Left lobe of liver (tissue), 2 donors: ENCODE results near the gene ST3GAL5. TPM values are rescaled to one million over a fixed set of nuclear protein-coding genes. Genes with fewer than 3 reads are reported as not detected.
"Not testable (repeated sequence)": the region's sequence is repeated elsewhere in the genome, so short reads cannot be mapped to it uniquely, and the experiment has no call there.

Experiments
- ATAC-seq: fragments of 200-7000 bp; cut with Tn5 transposase; one replicate; pipeline ENCODE4 v1.9.1; 2020; ENCODE audit warnings: mild to moderate bottlenecking, moderate library complexity
- DNase-seq: peaks from one replicate; pipeline ENCODE4 v3.0.0-alpha.2; 2020; ENCODE audit warnings: low spot score
- total RNA-seq: library from RNA; stranded (reverse); gene quantifications from one replicate; pipeline ENCODE4 v1.2.1, GENCODE V29; 2021
- donor health status: DM: no; HTN: no; CAD: no; lungs with moderate emphysema.
- donor health status: DM: no; HTN: yes; CAD: no.

Gene ST3GAL5
- total RNA-seq, 1 donor from 2014 or later: 12.8 TPM

DNA sequence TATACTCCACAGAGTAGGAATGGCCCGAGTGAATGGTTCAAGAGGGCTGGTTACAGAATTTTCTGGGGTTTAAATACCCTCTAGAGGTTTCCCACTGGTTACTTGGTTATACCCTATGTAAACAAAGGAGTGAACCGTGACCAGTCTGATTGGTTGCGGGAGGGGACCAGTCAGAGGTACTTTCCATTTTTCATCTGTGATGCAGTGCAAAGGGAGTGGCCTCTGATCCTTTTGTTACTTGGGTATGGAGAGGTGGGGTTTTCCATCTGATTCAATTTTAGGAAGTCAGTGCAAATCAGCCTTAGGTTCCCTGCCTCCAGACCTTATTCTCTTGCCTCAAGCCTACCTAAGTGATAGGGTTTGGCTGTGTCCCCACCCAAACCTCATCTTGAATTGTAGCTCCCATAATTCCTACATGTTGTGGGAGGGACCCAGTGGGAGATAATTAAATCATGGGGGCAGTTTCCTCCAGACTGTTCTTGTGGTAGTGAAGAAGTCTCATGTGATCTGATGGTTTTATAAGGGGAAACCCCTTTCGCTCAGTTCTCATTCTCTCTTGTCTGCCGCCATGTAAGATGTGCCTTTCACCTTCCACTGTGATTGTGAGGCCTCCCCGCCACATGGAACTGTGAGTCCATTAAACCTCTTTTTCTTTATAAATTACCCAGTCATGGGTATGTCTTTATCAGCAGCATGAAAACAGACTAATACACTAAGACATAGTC lies 5.9 kb upstream of the ST3GAL5 start:
- DNase-seq, ATAC-seq: not testable (repeated sequence)

DNA sequence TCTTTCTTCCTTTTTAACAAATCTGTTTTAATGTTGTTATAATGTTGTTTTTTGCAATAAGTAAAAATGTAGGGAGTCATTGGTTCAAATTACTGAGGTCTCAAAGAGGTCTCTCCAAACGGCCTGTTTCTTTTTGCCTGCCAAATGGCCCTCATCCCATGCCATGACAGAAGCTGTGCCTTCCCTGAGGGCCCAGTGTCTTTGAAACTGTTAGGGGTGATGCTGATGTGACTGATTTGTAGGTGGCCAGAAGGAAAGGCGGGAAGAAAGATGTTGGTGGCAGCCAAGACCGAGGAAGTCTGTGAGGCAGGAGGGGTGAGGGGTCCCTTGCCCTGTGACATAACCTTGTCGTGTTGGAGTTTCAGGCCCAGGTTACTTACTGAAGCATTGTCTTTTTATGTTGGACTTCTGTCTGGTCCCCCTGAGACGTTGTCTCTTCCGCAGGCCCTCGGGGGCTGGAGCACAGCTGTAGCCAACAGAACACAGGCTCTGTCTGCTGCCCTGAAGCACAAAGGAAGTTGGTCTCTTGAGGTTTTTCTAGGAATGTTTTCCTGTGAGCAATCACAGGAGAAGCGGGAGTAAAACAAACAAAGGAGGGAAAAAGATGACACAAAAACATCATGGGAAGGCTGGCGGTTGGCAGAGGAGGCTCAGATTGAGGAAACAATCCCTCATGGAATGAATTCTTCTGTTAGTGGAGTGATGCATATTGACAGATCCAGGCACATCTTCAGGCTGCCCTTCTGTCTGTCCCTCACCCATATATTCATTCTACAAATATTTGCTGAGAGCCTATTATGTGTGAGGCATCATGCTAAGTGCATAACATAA lies 4.9 kb upstream of the ST3GAL5 start:
- DNase-seq (no peak), ATAC-seq (no peak)

DNA sequence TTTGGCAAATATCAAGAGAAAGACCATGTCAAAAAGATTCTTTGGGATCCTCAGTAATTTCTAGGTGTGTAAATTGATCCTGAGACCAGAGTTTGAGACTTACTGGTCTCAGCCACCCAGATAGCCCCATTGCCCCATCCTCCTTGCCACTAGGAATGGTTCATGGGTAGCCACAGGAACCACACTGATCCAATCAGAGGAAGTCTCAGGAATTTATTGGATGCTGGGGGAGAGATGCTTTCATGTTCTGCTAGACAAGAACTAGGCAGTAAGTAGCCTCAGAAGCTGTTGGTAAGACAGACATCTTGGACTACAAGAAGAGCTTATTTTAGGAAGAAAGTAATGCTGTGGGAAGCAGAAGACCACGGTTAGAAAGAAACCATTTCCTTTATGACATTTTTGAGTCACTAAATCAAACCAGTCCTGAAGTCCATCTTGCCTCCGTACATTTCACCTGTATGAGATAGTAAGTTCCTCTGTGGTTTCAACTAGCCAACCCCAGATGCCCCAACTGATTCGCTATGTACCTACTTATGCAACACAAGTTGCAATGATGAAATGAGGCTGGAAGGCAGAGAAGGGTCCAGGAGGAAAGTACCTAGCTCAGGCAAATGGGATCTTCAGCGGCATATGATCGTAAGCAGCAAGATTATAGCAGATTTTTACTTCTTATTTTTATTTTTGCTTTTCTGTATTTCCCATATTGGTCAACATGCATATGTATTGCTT lies 3.6 kb upstream of the ST3GAL5 start:
- no peak for DNase-seq
- ATAC-seq: peak; percentile 7

GRCh38 chr2:85890522-85891176 lies 1.9 kb upstream of the ST3GAL5 start:
- DNase-seq (no peak), ATAC-seq (no peak)

GRCh38 chr2:85889627-85890281 lies 964 bp upstream of the ST3GAL5 start:
- DNase-seq (peak; percentile 86), ATAC-seq (peak; percentile 23)

DNA sequence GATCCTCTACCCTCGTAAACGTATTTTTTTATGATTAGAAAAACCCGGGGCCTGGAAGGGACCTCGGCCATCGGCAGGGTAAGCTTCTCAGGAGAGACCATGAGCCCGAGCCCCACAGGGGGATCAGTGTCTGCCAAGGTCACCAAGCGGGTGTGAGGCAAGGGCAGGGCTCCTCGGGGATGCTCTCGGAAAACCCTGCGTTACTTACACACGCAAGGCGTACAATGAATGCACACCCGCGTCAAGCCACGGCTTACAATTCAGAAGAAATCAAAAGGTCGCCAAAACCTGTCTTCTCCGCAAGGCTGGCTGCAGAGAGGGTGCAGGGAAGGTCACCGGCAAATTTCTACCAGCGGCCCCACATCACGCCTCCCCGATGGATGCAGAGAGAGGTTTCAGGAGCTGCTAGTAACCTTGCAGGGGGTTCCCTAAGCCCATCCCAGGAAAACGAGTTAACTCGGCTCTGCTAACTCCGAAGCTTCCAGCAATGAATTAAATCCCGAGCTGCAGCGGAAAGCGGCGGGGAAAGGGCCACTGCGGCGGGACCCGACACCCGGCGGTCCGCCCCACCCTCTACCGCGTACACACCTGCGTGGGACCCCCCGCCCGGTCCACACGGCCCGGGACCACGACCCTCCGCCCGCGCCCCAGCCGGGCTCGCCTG lies 638 bp downstream of the ST3GAL5 start:
- peak; percentile 55 for DNase-seq
- ATAC-seq: peak; percentile 14

DNA sequence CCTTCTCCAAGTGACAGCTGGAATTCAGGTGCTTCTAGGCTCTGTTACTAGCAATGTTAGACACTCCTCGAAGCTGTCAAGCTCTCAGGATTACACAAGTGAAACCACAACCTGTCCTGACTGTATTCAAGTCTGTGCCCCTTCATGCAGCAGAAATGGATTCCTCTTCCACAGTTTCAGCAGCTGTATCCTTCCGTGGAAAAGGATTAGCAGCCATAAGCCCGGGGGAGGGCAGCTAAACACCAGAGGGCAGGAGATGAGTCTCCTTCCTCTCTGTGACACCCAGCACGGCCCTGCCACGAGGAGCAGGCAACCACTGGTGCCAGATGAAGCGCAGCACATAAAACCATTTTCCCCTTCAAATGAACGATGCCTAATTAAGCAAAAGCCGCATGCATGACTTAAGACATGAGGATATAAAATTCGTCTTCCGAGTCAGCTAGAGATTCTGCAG lies 1.2 kb downstream of the ST3GAL5 start:
- ATAC-seq (peak; percentile 66), DNase-seq (peak; percentile 76)

GRCh38 chr2:85886590-85886989 lies 2.2 kb downstream of the ST3GAL5 start:
- ATAC-seq (no peak), DNase-seq (no peak)

GRCh38 chr2:85886141-85886540 lies 2.6 kb downstream of the ST3GAL5 start:
- no peak for ATAC-seq
- no peak for DNase-seq

GRCh38 chr2:85881781-85882180 lies 7.0 kb downstream of the ST3GAL5 start:
- DNase-seq, ATAC-seq: not testable (repeated sequence)

DNA sequence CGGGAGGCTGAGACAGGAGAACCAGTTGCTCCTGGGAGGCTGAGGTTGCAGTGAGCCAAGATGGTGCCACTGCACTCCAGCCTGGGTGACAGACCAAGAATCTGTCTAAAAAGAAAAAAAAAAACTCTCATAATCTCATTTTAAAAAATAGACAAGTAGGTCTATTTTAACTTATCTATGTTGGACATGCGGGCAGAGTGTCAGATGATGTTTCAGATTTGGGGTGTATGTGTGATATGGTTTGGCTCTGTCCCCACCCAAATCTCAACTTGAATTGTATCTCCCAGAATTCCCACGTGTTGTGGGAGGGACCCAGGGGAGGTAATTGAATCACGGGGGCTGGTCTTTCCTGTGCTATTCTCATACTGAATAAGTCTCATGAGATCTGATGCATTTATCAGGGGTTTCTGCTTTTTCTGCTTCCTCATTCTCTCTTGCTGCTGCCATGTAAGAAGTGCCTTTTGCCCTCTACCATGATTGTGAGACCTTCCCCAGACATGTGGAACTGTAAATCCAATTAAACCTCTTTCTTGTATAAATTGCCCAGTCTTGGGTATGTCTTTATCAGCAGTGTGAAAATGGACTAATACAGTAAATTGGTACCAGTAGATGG lies 8.0 kb downstream of the ST3GAL5 start:
- peak; percentile 5 for DNase-seq
- ATAC-seq: not testable (repeated sequence)

DNA sequence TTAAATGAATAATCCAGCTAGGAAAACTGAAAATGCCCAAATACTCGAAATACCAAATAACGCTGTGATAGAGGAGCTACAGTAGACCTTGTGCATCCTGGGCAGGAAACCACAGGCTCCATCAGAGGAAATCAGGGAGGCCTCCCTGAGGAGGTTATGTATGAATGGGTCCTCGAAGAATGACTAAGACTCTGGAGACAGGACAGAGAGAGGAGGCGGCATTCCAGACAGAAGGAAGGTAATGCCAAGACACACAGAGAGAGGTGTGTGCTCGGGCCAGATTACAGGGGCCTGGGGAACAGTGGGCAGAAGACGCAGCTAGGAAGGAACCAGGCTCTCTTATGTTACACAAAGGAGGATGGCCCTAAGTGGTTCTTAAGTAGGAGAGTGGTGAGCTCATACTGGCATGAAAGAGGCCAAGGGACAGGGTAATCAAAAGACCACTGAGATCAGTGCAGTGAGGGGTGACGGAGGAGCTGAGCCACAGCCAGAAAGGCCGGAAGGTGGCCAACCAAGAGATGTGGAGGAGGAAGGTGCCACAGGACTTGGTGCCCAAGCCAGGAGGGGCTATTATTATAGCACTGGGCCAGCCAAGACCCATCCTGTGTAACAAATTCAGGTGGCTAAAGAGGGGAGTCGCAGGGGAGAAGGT lies 9.9 kb downstream of the ST3GAL5 start:
- DNase-seq: peak; percentile 24
- no peak for ATAC-seq

- peak; percentile 19 for DNase-seq
- ATAC-seq: peak; percentile 26
Measured at GRCh38 chr2:85875350-85876050, 13.3 kb downstream of the ST3GAL5 start.

- ATAC-seq: no peak
Measured at GRCh38 chr2:85873679-85874078, 15.1 kb downstream of the ST3GAL5 start.

DNA sequence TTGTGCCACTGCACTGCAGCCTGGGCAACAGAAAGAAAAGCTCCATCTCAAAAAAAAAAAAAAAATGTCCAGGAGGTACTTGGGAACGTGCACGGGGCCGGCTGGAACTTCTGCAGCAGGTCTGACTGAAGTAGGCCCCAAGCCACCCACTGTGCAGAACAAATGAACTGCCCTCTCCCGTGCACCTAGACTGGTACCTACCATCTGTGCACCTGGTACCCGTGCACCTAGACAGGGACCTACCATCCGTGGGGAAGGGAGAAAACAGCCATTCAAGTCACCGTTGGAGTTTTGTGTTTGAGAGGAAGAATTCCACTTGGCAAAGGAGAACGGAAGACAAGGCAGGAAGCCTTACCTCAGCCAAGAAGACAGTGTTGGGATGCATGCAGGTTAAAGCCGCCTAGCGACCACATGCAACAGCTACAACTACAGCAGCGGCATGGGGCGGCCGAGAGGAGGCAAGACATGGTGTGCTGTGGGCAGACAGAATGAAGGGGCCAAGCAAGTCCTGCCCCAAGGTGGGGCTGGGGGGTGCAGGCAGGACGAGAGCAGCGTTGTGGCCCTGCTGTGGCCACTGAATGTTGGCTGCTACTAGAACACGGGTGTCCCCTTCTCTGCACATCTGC lies 16.1 kb downstream of the ST3GAL5 start:
- DNase-seq (peak; percentile 43), ATAC-seq (peak; percentile 49)

More at GRCh38 chr2:85873679-85874078, 15.1 kb downstream of the ST3GAL5 start:
- DNase-seq: peak; percentile 24

- no peak for ATAC-seq
Measured at GRCh38 chr2:85871494-85872164, 17.2 kb downstream of the ST3GAL5 start.

DNA sequence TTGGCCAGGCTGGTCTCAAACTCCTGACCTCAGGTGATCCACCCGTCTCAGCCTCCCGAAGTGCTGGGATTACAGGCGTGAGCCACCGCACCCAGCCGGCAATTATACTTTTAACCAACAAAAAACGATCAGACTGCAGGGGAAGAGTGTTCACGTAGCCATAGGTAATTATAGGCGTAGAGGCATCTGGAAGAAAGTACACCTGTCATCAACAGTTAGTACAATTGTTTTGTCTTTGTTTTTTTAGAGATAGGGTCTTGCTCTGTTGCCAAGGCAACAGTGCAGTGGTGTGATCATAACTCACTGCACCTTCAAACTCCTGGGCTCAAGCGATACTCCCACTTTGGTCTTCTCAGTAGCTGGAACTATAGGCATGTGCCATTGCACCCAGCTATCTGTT lies 20.0 kb downstream of the ST3GAL5 start:
- DNase-seq (peak; percentile 28), ATAC-seq (no peak)

More at GRCh38 chr2:85871494-85872164, 17.2 kb downstream of the ST3GAL5 start:
- DNase-seq: peak; percentile 35
